Smooth muscle cell of the brain vasculature (primary cell): ENCODE measurements around the gene MSX1.
A peak's percentile ranks its signal among the peaks of the same experiment; 100 is the strongest.
"Not testable (repeated sequence)": the region's sequence is repeated elsewhere in the genome, so short reads cannot be mapped to it uniquely, and the experiment has no call there.

Experiments
- DNase-seq: peaks from one replicate; pipeline ENCODE4 v3.0.0-alpha.2; 2012; ENCODE audit warnings: low read depth, low spot score

Gene MSX1

DNA sequence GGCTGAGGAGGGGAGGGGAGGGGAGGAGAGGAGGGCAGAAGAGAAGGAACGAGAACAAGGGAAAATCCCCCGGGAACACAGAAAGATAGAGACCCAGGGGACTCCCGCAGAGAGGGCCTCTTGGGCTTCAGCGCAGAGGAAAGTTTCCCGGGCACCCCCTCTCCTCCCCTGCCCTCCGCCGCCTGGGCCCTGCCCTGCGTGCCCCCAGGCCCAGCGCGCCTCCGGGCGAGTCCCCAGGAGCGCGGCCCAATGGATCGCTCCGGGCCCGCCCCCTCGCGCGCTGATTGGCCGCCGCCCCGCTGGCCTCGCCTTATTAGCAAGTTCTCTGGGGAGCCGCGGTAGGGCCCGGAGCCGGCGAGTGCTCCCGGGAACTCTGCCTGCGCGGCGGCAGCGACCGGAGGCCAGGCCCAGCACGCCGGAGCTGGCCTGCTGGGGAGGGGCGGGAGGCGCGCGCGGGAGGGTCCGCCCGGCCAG lies at the start of gene MSX1:
MSX1 (plus strand) TSS at position 341 of the 474 bp plus-strand sequence. CDS start 235 bp downstream, outside the sequence.
- peak; percentile 77 for DNase-seq

DNA sequence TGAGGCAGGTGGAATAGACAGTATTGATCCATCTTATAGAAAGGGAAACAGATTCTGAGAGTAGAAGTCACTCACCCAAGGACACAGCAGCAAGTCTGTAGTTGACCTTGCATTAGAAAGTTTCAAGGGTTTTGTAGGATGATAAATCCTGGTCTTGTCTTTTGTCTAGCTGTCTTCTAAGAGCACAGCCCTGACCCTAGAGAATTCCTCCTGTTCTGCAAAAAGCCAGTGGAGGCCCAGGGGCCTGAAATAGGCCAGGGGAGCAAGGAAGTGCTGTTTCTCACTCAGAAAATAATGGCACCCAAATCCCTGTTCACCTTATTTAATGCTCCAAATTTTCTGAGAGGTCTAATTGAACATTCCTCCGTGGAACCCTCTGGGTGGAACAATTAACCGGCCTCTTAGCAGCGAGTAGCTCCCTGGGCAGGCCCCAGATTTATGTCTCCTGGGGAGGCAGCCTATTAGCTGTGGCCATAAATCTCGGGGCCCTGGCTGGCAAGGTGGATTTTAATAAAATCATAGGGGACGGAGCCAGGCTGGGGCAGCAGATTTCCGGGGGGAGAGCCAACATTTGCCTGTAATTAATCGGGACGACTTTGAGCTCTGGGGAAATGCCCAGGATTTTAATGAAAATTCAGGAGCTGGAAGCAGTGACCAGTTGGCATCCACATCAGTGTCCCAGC lies 49.2 kb upstream of the MSX1 start:
- DNase-seq: no peak

- no peak for DNase-seq
These were observed 48.7 kb upstream of the MSX1 start for GRCh38 chr4:4810778-4811177.

DNA sequence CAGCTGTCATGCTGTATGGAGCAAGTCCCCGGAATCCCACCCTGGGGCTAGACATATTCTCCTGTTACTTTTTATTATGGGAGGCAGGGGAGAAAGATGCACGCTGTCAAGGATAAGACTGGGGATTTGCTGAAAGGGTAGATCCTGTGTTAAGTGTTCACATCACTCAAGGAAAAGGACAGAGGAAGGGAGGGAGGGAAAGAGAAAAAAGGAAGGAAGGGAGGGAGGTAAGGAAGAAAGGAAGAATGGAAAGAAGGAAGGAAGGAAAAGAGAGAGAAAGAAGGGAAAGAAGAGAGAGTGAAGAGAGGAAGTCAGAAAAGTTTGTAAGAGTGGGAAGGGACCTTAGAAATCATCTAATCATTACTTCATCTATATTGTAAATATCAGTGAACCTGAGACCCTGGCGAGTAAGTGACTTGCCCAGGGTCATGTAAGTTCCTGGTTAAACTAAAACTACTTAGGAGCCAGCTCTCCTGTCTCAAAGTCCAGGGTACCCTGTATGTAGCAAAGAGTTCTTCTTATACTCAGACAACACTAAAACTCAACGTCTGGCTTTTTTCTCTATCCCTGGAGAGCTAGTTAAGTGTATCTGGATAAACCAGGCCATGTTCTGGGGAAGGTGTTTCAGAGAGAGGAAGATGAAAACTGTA lies 47.2 kb upstream of the MSX1 start:
- no peak for DNase-seq

DNA sequence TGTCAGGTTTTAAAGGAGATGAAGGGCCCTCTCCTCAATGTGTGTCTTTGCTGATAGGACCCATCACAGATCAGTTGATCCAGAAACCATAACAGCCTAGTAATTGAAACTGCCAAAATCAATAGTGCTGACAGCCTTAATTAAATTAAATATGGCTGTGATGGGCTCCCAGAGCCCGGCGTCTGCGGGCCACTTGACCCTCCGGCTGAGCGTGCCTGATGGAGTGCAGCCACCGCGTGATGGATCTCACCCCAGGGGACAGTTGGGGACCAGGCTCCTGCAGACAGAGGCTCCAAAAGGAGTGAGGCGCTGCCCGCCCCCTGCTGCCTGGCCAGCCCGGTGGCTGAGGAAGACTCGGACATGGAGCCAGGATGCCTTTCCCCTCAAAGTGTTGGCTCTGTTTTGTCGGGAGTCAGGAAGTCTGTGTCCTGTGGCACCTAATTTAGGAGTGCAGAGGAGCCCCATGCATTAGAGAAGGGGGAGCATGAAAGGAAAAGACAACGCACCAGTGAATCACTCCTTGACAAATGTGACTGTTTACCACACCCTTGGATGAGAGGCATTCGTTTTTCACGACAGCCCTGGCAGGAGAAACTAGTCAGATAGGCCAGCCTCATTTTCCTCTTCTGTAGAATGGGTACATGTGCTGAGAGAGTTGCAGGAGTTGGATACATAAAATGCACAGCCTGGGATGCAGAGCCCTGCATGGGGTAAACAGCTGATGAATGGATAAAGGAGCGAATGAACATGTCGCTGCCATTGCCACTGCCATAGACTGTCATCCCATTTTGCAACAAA lies 40.9 kb upstream of the MSX1 start:
- no peak for DNase-seq

DNA sequence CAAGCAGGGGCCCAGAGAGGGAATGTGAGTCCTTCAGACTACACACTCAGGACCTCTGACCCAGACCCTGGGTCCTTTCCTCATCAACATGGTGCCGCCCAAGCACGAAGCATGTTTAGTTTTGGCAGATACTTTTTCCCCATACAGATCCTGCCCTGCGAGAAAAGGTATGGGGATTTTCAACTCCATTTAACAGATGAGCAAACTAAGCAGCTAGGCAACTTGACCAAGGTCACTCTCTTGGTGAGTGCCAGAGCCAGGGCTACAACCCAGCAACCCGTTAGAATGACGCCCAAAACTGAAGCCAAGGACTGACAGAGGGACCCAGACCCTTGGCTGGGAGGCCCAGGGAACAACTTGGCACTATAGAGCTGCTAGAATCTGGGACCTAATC lies 40.3 kb upstream of the MSX1 start:
- no peak for DNase-seq

DNA sequence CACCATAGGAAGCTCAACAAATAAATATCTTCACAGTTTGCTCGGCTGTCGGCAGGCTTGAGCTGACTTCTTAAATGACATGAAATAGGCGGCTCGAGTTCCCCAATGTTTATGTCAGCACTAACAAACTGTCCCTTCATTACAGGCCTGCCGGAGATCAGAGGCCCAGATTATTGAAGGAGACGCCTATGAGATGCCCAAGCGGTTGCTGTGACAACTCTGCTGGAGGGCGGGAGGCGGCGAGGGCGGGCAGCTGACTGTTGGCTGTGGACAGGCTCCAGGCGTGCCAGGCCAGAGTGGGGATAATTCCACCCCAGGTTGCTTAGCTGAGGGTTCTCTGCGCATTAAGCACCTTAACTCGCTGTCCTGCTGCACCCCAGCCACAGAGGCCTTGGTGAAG lies 39.2 kb upstream of the MSX1 start:
- DNase-seq: no peak

DNA sequence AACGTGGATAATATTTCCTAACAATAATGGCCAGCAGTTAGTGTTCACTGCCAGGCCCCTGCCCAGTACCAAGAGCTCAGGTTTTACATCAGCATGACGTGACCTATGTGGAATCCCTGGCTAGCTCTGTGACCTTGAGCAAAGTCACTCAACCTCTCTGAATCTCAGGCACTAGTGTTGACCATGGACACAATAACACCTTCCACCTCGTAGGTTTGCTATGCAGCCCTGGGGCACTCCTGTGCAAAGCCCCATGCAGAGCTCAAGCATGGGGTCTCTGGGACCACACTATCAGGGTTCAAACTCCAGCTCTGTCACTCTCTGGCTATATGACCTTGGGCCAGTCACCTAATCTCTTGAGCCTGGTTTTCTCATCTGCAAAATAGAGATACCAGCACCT lies 38.7 kb upstream of the MSX1 start:
- no peak for DNase-seq

- DNase-seq: no peak
These were observed 37.9 kb upstream of the MSX1 start for GRCh38 chr4:4821577-4821976.

- not testable (repeated sequence) for DNase-seq
These were observed 37.2 kb upstream of the MSX1 start for GRCh38 chr4:4822286-4822685.

- no peak for DNase-seq
These were observed 35.8 kb upstream of the MSX1 start for GRCh38 chr4:4823621-4824162.

- no peak for DNase-seq
These were observed 35.2 kb upstream of the MSX1 start for GRCh38 chr4:4824232-4824631.

DNA sequence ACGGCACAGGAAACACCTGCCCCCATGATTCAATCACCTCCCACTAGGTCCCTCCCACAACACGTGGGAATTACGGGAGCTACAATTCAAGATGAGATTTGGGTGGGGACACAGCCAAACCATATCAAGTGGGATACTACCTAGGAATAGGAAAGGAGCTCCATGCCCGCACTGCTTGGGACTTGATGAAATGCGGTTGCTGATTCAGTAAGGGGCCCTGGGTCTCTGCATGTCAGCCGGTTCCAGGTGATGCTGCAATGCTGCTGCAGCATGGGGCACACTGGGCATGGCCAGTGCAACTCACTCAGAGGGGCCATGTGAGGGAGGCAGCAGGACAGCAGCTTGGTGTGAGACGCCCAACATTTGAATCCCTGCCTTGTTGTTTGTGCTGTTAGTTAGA lies 34.0 kb upstream of the MSX1 start:
- no peak for DNase-seq

GRCh38 chr4:4829837-4830236 lies 29.6 kb upstream of the MSX1 start:
- no peak for DNase-seq

- DNase-seq: no peak
These were observed 28.2 kb upstream of the MSX1 start for GRCh38 chr4:4831266-4831665.

- DNase-seq: no peak
These were observed 27.6 kb upstream of the MSX1 start for GRCh38 chr4:4831825-4832224.

DNA sequence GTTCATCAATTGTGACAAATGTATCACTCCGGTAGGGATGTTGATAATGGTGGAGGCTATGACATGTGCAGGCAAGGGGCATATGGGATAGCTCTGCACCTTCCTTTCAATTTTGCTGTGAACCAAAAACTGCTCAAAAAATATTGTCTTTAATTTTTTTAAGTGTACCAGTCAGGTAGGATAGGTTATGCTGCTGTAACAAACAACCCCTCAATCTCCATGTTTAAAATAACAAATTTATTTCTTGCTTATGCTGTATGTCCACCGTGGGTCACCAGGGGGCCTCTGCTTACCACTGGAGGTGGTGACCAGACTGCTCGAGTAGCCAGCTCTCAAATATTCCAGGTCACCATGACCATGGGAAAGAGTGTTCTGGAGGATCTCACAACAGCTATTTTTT lies 23.4 kb upstream of the MSX1 start:
- DNase-seq: no peak

GRCh38 chr4:4837316-4837715 lies 22.1 kb upstream of the MSX1 start:
- no peak for DNase-seq

DNA sequence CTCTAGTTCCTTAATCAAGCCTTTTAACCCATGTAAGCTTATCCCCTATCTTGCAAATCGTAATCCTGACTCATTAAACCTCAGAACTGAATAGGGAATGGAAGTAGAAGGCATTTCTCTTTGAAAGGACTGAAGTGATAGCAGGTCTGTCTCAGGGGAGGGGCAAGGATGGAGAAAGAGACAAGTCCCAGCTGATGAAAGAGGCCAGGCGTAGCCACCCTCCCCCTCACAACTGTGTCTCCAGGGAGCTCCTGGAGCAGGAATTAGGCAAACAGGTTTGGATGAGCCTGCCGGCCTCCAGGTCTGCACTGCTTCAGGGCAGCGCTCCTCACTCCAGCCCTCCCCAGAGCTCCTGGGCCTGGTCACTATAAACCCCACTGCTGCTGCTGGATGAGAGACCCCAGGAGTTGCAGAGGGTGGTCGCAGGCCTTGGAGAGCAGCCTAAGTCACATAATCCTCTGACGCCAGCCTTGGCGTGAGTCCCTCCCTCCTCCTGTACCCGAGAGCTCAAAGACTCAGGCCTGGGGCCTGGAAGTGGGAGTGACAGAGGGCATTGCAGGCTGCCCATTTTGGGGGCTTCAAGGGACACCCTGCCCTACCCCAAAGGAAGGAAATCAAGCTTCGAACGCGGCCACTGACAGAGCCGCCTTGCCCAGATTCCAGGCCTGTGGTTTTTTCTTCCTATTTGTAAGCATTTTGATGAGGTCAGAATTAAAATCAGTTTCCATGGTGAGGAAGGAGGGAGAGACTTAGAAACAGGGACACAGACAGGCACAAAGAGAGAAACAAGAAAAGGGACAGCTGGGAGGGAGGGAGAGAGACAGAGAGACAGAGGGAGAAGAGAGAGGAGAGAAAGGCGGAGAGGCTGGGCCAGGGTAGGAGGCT lies 21.2 kb upstream of the MSX1 start:
- no peak for DNase-seq

- DNase-seq: no peak
These were observed 20.3 kb upstream of the MSX1 start for GRCh38 chr4:4838936-4839810.
